Duodenal mucosa (tissue), 2 donors: ENCODE results near the gene GSTP1.
"Not testable (repeated sequence)": the region's sequence is repeated elsewhere in the genome, so short reads cannot be mapped to it uniquely, and the experiment has no call there.

Source experiments
- H3K27ac ChIP-seq: one replicate; pipeline ENCODE4 v1.7.0; 2013; ENCODE audit warnings: low read depth, low read length
- H3K27me3 ChIP-seq, 2 donors: one replicate each; pipeline ENCODE4 v1.7.0; 2013; ENCODE audit warnings: low read length in 2 of 2, control low read depth in 1 of 2; ENCODE audit not compliant: insufficient read depth in 2 of 2, control insufficient read depth in 1 of 2
- H3K36me3 ChIP-seq, 2 donors: one replicate each; pipeline ENCODE4 v1.7.0; 2013; ENCODE audit warnings: low read length in 2 of 2, control low read depth in 1 of 2; ENCODE audit not compliant: insufficient read depth in 2 of 2, control insufficient read depth in 1 of 2
- H3K4me1 ChIP-seq, 2 donors: one replicate each; pipeline ENCODE4 v1.7.0; 2013; ENCODE audit warnings: low read length in 2 of 2, control low read depth in 1 of 2; ENCODE audit not compliant: insufficient read depth in 2 of 2, control insufficient read depth in 1 of 2
- H3K4me3 ChIP-seq, 2 donors: one replicate each; pipeline ENCODE4 v1.7.0; 2013; ENCODE audit warnings: low read length in 2 of 2, low read depth in 1 of 2
- H3K9ac ChIP-seq, 2 donors: one replicate each; pipeline ENCODE4 v1.7.0; 2013; ENCODE audit warnings: low read length in 2 of 2, low read depth in 1 of 2
- H3K9me3 ChIP-seq, 2 donors: one replicate each; pipeline ENCODE4 v1.7.0; 2013; ENCODE audit warnings: low read length in 2 of 2, control low read depth in 1 of 2; ENCODE audit not compliant: control insufficient read depth in 1 of 2

Gene GSTP1

DNA sequence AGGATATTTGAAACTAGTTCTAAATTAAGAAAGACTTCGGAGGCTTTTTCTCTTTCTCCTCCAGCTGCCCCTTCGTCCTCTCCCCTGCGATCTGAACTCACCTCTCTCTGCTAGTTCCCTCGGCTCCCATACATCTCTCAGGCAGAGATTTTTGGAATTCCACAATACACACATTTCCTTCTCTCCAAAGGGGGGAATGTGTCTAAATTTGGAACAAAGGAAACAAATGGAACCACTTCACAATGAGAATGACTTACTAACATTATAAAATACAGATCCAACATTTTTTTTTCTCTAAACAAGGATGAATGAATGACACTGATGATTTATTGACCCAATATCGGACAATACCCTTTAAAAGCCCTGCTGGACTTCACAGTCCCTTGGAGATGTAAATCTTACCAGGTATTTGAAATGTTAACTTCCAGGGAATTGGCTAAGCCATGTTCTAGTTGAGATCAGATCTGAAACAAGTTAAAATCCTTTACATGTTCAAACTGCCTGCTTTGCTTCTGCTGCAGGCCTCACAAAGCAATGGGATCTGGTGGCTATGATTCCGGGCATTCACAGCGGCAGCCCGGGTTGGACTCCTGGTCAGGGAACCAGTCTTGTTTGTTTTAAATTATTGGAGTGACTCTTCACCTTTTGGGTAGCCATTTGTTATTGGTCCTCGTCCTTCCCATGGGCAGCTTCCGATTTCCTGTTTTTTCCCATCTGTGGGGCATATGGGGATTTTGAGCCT is 20.5 kb upstream of the GSTP1 start:
- Histone ChIP-seq H3K9ac (no peak overlapping the region), H3K27ac (no peak overlapping the region), H3K9me3 (no peaks in the 10 kb centered on the region), H3K27me3 (no peaks in the 10 kb centered on the region), H3K4me1 (peaks cover 12 to 15% of the 10 kb centered on the region in 2 donors), H3K4me3 (no peak overlapping the region), H3K36me3 (no peaks in the 10 kb centered on the region)

DNA sequence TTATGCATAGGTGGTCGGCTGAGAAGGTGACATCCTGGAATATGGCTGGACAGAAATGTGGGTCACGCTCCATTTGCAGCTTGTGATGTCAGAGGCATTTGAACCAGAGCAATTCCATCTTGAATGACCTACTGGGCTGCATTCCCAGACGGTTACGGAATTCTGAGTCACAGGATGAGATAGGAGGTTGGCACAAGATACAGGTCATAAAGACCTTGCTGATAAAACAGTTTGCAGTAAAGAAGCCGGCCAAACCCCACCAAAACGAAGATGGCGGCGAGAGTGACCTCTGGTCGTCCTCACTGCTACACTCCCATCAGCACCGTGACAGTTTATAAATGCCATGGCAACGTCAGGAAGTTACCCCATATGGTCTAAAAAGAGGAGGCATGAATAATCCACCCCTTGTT is 19.9 kb upstream of the GSTP1 start:
- H3K36me3 ChIP-seq, H3K9ac ChIP-seq, H3K27ac ChIP-seq, H3K4me3 ChIP-seq, H3K9me3 ChIP-seq, H3K27me3 ChIP-seq: not testable (repeated sequence)
- peaks cover 9 to 15% of the 10 kb centered on the region in 2 donors for H3K4me1 ChIP-seq

DNA sequence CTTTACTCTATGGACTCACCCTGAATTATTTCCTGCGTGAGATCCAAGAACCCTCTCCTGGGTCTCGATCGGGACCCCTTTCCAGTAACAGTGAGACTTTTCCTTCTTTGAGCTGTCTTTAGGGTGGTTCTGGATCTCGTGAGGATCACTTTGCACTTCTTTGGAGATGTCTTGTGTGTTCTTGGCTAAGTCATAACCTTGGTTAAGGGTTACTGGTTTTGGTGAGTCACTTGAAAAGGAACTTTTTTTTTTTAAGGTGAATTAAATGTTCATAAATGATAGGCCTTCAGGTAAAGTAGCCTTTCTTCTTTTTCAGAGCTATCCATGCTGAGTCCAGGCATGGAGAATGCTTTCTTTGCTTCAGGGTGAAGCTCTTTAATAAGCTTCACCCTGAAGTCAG is 19.4 kb upstream of the GSTP1 start:
- Histone ChIP-seq H3K9me3 (no peaks in the 10 kb centered on the region), H3K4me1 (peaks cover 9 to 14% of the 10 kb centered on the region in 2 donors), H3K27ac (no peak overlapping the region), H3K36me3 (no peaks in the 10 kb centered on the region), H3K27me3 (no peaks in the 10 kb centered on the region), H3K9ac (no peak overlapping the region), H3K4me3 (no peak overlapping the region)

DNA sequence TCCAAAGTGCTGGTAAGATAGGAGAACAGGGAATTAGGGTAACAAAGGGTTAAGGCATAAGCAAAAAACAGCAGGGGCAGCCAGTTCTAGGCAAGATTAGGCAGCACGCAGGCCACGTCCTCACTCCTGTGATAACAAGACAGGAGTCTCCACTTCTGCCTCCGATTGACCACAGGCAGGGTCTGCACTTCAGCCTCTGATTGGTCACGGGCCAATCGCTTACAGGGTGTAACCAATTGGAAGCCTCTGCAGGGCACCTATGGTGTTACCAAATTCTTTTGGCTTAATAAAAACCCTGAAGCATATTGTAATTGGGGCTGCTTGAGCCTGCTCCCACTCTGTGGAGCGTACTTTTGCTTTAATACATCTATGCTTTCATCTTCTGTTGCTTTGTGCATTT is 12.2 kb upstream of the GSTP1 start:
- H3K4me1 ChIP-seq, result peaks cover 0 to 4% of the 10 kb centered on the region in 2 donors
- H3K36me3 ChIP-seq, result no peaks in the 10 kb centered on the region
- no peak overlapping the region for H3K4me3 ChIP-seq
- H3K9me3 ChIP-seq, result no peaks in the 10 kb centered on the region
- H3K9ac ChIP-seq, result no peak overlapping the region
- no peak overlapping the region for H3K27ac ChIP-seq
- peaks cover 0 to 3% of the 10 kb centered on the region in 2 donors for H3K27me3 ChIP-seq

DNA sequence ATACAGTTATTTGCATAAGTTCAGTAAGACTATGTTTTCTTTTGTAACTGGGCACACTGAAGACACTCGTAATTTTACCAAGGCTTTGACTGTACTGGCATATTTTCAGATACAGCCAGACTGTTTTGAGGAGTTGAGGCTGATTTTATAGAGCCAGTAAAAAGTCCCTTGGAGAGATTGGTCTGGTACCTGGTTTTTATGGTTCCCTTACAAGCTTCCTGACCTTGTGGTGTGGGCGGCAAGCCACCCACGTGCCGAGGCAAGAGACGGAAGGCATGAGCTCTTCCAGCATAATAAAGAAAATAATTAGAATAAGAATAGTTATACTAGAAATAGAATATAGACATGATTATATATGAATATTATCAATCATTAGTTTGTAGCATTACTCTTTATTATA is 11.3 kb upstream of the GSTP1 start:
- Histone ChIP-seq H3K9me3 (no peaks in the 10 kb centered on the region), H3K36me3 (no peaks in the 10 kb centered on the region), H3K9ac (no peak overlapping the region), H3K4me1 (peaks cover 0 to 4% of the 10 kb centered on the region in 2 donors), H3K4me3 (no peak overlapping the region), H3K27me3 (peaks cover 0 to 3% of the 10 kb centered on the region in 2 donors), H3K27ac (no peak overlapping the region)

DNA sequence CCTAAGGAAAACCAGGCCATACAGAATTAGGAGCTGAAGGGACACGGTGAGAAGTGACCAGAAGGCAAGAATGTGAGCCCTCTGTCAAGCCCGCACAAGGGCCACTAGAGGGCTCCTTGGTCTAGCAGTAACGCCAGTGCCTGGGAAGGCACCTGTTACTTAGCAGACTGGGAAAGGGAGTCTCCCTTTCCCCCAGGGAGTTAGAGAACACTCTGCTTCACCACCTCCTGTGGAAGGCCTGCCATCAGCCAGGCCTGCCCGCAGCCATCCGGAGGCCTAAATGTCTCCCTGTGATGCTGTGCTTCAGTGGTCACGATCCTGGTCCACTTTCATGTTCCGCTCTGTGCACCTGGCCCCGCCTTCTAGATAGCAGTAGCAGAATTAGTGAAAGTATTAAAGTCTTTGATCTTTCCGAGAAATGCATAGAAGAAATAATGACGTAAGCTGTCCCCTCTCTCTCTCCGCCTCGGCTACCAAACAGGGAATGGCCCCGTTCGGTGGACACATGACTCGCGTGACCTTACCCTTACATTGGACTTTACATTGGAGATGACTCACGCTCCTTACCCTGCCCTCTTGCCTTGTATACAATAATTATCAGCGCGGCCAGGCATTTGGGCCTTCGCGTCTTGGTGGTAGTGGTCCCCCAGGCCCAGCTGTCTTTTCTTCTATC is 10.7 kb upstream of the GSTP1 start:
- peaks cover 0 to 6% of the 10 kb centered on the region in 2 donors for H3K27me3 ChIP-seq
- H3K36me3 ChIP-seq, result no peaks in the 10 kb centered on the region
- peak overlapping the region; percentile 50 to 56 for H3K4me3 ChIP-seq
- no peaks in the 10 kb centered on the region for H3K9me3 ChIP-seq
- H3K9ac ChIP-seq, result peak overlapping the region; percentile 39 to 52
- H3K4me1 ChIP-seq, result peaks cover 0 to 4% of the 10 kb centered on the region in 2 donors
- H3K27ac ChIP-seq, result no peak overlapping the region

DNA sequence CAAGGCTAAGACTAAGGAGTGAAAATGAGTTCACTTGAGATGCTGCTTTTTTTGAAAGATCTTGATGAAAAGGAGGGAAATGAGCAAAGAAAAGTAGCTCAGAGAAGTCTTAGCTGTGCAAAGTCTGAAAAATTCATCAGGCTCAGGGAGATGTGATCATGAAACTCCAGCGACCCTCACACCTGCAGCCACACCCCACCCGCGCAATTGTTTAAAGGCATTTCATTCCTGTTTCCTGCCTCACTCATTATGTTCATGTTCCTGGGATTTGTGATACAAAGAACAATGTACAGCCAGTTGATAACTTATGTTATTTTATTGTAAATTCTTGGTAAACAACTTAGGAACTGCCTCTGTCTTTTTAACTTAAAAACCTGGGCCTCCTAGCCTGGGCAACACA is 8.7 kb upstream of the GSTP1 start:
- no peaks in the 10 kb centered on the region for H3K9me3 ChIP-seq
- peaks cover 10 to 19% of the 10 kb centered on the region in 2 donors for H3K4me1 ChIP-seq
- no peak overlapping the region for H3K4me3 ChIP-seq
- no peaks in the 10 kb centered on the region for H3K36me3 ChIP-seq
- no peak overlapping the region for H3K9ac ChIP-seq
- no peak overlapping the region for H3K27ac ChIP-seq
- peaks cover 2 to 6% of the 10 kb centered on the region in 2 donors for H3K27me3 ChIP-seq

DNA sequence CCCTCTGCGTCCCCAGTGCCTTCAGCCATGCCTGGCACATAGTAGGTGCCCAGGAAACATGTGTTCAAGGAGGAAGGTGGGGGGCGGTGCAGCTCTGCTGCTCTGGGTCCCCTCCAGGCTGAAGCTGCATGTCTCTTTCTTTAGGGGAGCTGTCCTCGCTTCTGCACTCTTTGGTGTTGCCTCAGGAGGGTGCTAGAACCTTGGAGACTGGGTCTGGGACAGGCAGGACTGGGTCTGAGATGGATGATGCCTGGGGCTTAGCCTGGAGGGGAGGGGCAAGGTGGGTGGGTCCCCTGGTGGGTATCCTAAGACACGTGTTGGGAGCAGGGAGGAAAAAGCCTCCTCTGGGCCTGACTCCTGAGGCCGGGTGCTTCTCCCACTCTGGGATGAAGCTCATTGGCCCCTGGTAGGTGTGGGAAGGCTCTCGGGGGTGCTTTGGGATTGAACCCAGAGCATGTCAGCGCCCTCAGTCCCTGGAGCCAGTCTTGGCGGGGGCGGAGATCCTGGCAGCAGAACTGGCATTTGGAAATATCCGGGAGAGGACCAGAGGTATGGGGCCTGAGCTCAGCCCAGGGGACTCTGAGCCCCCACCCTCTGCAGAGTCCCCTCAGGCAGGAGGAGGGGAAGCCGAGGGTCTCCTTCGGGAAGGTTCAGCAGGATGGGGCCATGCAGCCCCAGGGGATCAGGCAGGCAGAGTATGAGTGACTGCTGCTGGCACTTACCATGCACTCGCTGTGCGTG is 6.7 kb upstream of the GSTP1 start:
- H3K4me3 ChIP-seq, result no peak overlapping the region
- peaks cover 18 to 20% of the 10 kb centered on the region in 2 donors for H3K4me1 ChIP-seq
- no peaks in the 10 kb centered on the region for H3K36me3 ChIP-seq
- no peak overlapping the region for H3K9ac ChIP-seq
- no peak overlapping the region for H3K27ac ChIP-seq
- peaks cover 2 to 6% of the 10 kb centered on the region in 2 donors for H3K27me3 ChIP-seq
- H3K9me3 ChIP-seq, result no peaks in the 10 kb centered on the region

DNA sequence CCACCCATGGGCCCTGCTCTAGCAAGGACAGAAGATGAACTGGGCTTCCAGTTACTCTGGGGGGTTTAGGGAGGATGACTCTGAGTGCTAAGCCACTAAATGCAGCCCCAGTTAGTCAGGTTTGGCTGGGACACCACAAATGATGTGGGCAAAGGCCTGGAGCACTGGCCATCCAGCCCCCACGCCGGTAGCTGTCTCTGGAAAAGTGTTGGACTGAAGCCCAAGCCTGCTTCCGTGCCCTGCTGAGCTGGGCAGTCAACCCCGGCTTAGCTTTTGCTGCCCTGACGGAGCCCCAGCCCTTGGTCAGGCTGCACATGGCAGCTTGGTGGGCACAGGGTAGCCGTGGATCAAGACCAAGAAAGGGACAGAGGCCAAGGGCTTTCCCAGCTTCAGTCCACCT is 5.7 kb upstream of the GSTP1 start:
- Histone ChIP-seq H3K9ac (no peak overlapping the region), H3K4me3 (no peak overlapping the region), H3K4me1 (peaks cover 27 to 29% of the 10 kb centered on the region in 2 donors), H3K9me3 (no peaks in the 10 kb centered on the region), H3K27me3 (peaks cover 2 to 6% of the 10 kb centered on the region in 2 donors), H3K36me3 (no peaks in the 10 kb centered on the region), H3K27ac (no peak overlapping the region)

DNA sequence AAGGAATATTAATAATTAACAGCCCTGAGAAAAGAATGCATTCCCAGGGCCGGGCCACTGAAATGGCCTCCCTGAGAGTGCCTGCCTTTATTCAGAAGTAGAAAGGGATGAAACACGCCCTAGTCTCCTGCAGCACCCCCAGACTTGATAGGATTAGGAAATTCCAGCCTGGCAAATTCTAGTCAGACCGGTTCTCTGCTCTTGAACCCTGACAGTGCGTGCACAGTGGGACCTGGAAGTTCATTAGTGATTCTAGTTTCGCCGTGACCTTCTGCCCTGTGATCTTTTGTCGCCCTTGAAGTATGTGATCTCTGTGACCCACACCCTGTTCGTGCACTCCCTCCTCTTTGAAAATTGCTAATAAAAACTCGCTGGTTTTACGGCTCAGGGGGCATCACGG is 2.1 kb upstream of the GSTP1 start:
- Histone ChIP-seq H3K9me3 (no peaks in the 10 kb centered on the region), H3K36me3 (peaks cover 10 to 14% of the 10 kb centered on the region in 2 donors), H3K9ac (no peak overlapping the region), H3K4me3 (no peak overlapping the region), H3K4me1 (peaks cover 37 to 43% of the 10 kb centered on the region in 2 donors), H3K27me3 (peaks cover 2 to 3% of the 10 kb centered on the region in 2 donors), H3K27ac (peak overlapping the region; percentile 22)
